Right lobe of liver (tissue), 6 donors: Measurements from ENCODE around the gene MAP3K9. TPM values are rescaled to one million over a fixed set of nuclear protein-coding genes. Genes with fewer than 3 reads are reported as not detected.

Experiments
- ATAC-seq, 4 donors: fragments of 200-7000 bp; cut with Tn5 transposase; one replicate each; pipeline ENCODE4 v1.9.1; 2020; ENCODE audit warnings: mild to moderate bottlenecking in 4 of 4, moderate library complexity in 4 of 4
- DNase-seq, 3 donors: peaks; one replicate each; pipeline ENCODE4 v3.0.0-alpha.2; 2020
- H3K27ac ChIP-seq, 3 donors: fragments of 200-600 bp; one replicate each; pipeline ENCODE4 v1.8.0; 2022
- H3K27me3 ChIP-seq, 2 donors: fragments of 200-600 bp; one replicate each; pipeline ENCODE4 v1.8.0; 2022
- H3K36me3 ChIP-seq, 4 donors: fragments of 200-600 bp; sonication (generic) in 1 of 4; one replicate each; pipeline versions ENCODE4 v1.5.1 to v1.8.0; 2017 to 2022; ENCODE audit warnings: control low read depth in 1 of 4
- H3K4me1 ChIP-seq, 4 donors: fragments of 200-600 bp; sonication (generic) in 1 of 4; one replicate each; pipeline versions ENCODE4 v1.5.1 to v1.8.0; 2017 to 2022; ENCODE audit warnings: control low read depth in 1 of 4
- H3K4me3 ChIP-seq, 3 donors: fragments of 200-600 bp; one replicate each; pipeline ENCODE4 v1.8.0; 2022
- H3K9me3 ChIP-seq, 4 donors: fragments of 200-600 bp; sonication (generic) in 1 of 4; one replicate each; pipeline versions ENCODE4 v1.5.1 to v1.8.0; 2017 to 2022; ENCODE audit warnings: control low read depth in 1 of 4
- CTCF ChIP-seq, 4 donors: fragments of 200-600 bp in 3 of 4; fragments of 450-650 bp in 1 of 4; IDR thresholded peaks; one replicate each; pipeline versions ENCODE4 v1.5.1 to v1.8.0; 2016 to 2022; ENCODE audit warnings: antibody characterized with exemption in 4 of 4, mild to moderate bottlenecking in 2 of 4
- POLR2A ChIP-seq: fragments of 450-650 bp; IDR thresholded peaks from one replicate; pipeline ENCODE4 v1.6.1; 2017; ENCODE audit warnings: antibody characterized with exemption, mild to moderate bottlenecking
- WGBS: methylation state at CpG from one replicate; pipeline ENCODE4 v1.1.6; 2018; ENCODE audit warnings: low coverage, low lambda C conversion rate; ENCODE audit not compliant: insufficient coverage; ENCODE audit errors: missing lambda C conversion rate; 5-methylcytosine and 5-hydroxymethylcytosine counted together
- intact Hi-C, 2 donors: fragments of 100-400 bp; cut with DNase I; formaldehyde crosslinking; loops; one replicate each; pipeline versions ENCODE4 v1.11.2 to v1.14.1; 2022
- total RNA-seq, 6 experiments: library from RNA; depleted of rRNA in 2 of 6; stranded (reverse); fragments of >200 nt in 2 of 6; fragmentation: NEBNext Ultra II Directional in 3 of 6; extraction: Animal tissue kit (Norgen Biotek cat#: 25700) in 3 of 6; gene quantifications; one replicate each; pipeline versions ENCODE4 v1.1.0 to v1.2.4, GENCODE V29; 2016 to 2023
- donor health status: DM: no; HTN: yes; CAD: no.
- donor health status: DM: no; HTN: no; CAD: no.
- donor health status: DM: no; HTN: no; CAD: no.
- donor health status: DM: no; HTN: yes; CAD: no.
- donor health status: DM: no; HTN: yes; CAD: no.

The MAP3K9 gene
- total RNA-seq, 6 experiments from 2014 or later = 2.0 to 3.6 (median 2.7) TPM

GRCh38 chr14:70697701-70698100 is 111.6 kb downstream of the MAP3K9 start:
- no peak for ATAC-seq
- no peak for TF ChIP-seq CTCF (IDR thresholded peaks at IDR 0.05)
- no peak for TF ChIP-seq POLR2A
- H3K27ac ChIP-seq = no peak overlapping the region
- intact Hi-C loops = no loop called here
- H3K4me3 ChIP-seq = no peak overlapping the region
- no peaks in the 10 kb centered on the region for H3K36me3 ChIP-seq
- WGBS = 65% methylated on average over 2 of the region's 2 CpGs
- DNase-seq = no peak
- H3K4me1 ChIP-seq = peaks cover 0 to 8% (median 0%) of the 10 kb centered on the region in 4 donors
- H3K9me3 ChIP-seq = no peaks in the 10 kb centered on the region
- H3K27me3 ChIP-seq = no peaks in the 10 kb centered on the region

- TF ChIP-seq CTCF (IDR thresholded peaks at IDR 0.05) = no peak
- no peak for TF ChIP-seq POLR2A
- Histone ChIP-seq H3K27me3 (no peaks in the 10 kb centered on the region), H3K27ac (no peak overlapping the region), H3K4me3 (no peak overlapping the region), H3K9me3 (no peaks in the 10 kb centered on the region), H3K36me3 (no peaks in the 10 kb centered on the region), H3K4me1 (peaks cover 0 to 8% (median 0%) of the 10 kb centered on the region in 4 donors)
- ATAC-seq = no peak
- no peak for DNase-seq
- intact Hi-C loops = no loop called here
- WGBS = 70% methylated on average over 2 of the region's 2 CpGs
These were observed 113.3 kb downstream of the MAP3K9 start for GRCh38 chr14:70696026-70696425.

GRCh38 chr14:70692210-70692609 is 117.1 kb downstream of the MAP3K9 start:
- DNase-seq = no peak
- 87% methylated on average over 9 of the region's 10 CpGs for WGBS

GRCh38 chr14:70685474-70686197 is 123.7 kb downstream of the MAP3K9 start:
- TF ChIP-seq CTCF (IDR thresholded peaks at IDR 0.05) (no peak), POLR2A (no peak)
- WGBS = 81% methylated on average over 7 of the region's 7 CpGs
- no peaks in the 10 kb centered on the region for H3K36me3 ChIP-seq
- H3K9me3 ChIP-seq = no peaks in the 10 kb centered on the region
- no peak overlapping the region for H3K4me3 ChIP-seq
- H3K27ac ChIP-seq = no peak overlapping the region
- intact Hi-C loops = no loop called here
- peaks cover 0 to 10% (median 3%) of the 10 kb centered on the region in 4 donors for H3K4me1 ChIP-seq
- DNase-seq (no peak), ATAC-seq (no peak)
- no peaks in the 10 kb centered on the region for H3K27me3 ChIP-seq

More at GRCh38 chr14:70692210-70692609, 117.1 kb downstream of the MAP3K9 start:
- H3K36me3 ChIP-seq = no peaks in the 10 kb centered on the region
- H3K4me3 ChIP-seq = no peak overlapping the region
- no peak overlapping the region for H3K27ac ChIP-seq
- H3K9me3 ChIP-seq = no peaks in the 10 kb centered on the region
- peak; percentile 26 to 67 (median 59) for ATAC-seq
- intact Hi-C loops = no loop called here
- H3K4me1 ChIP-seq = no peaks in the 10 kb centered on the region
- TF ChIP-seq POLR2A (no peak), CTCF (IDR thresholded peaks at IDR 0.05) (no peak)
- H3K27me3 ChIP-seq = no peaks in the 10 kb centered on the region
